ENCODE data around the gene CCN2. TPM values are rescaled to one million over a fixed set of nuclear protein-coding genes. Genes with fewer than 3 reads are reported as not detected.
A peak's percentile ranks its signal among the peaks of the same experiment; 100 is the strongest.

Gene CCN2
- total RNA-seq, 4 donors from 2014 or later, result 8.9 to 110 (median 25.9) TPM

GRCh38 chr6:131929264-131929663 is 21.9 kb downstream of the CCN2 start:
- intact Hi-C loops (cut with DNase I), result loop anchor here (10.0 kb wide), 1 partner anchor 296 kb away; no protein-coding TSS in a partner anchor
- H3K27me3 ChIP-seq, result no peaks in the 10 kb centered on the region
- WGBS, 2 donors, result 49 to 57% methylated on average over 2 of the region's 2 CpGs
- DNase-seq, result no peak
- no peaks in the 10 kb centered on the region for H3K4me1 ChIP-seq
- TF ChIP-seq CTCF (IDR thresholded peaks at IDR 0.05), result no peak
- no peak for TF ChIP-seq POLR2A (IDR thresholded peaks at IDR 0.05)
- H3K27ac ChIP-seq, result no peak overlapping the region
- no peaks in the 10 kb centered on the region for H3K9me3 ChIP-seq
- no peak overlapping the region for H3K4me3 ChIP-seq
- no peaks in the 10 kb centered on the region for H3K36me3 ChIP-seq

GRCh38 chr6:131924881-131925474 is 26.2 kb downstream of the CCN2 start:
- intact Hi-C loops (cut with DNase I), result loop anchor here (10.0 kb wide), 1 partner anchor 300 kb away; no protein-coding TSS in a partner anchor
- WGBS, 2 donors, result 17 to 19% methylated on average over 4 of the region's 4 CpGs
- Histone ChIP-seq H3K4me3 (no peak overlapping the region), H3K36me3 (no peaks in the 10 kb centered on the region), H3K27ac (no peak overlapping the region), H3K9me3 (peaks cover 0 to 21% (median 6%) of the 10 kb centered on the region in 3 donors), H3K4me1 (no peaks in the 10 kb centered on the region), H3K27me3 (no peaks in the 10 kb centered on the region)
- DNase-seq, result no peak
- TF ChIP-seq CTCF (IDR thresholded peaks at IDR 0.05), result peak in 5 of 6 experiments; percentile 32 to 54 (median 36)
- no peak for TF ChIP-seq POLR2A (IDR thresholded peaks at IDR 0.05)

GRCh38 chr6:131923356-131923755 is 27.8 kb downstream of the CCN2 start:
- DNase-seq, result no peak
- intact Hi-C loops (cut with DNase I), result loop anchor here (10.0 kb wide), 1 partner anchor 301 kb away; no protein-coding TSS in a partner anchor
- 9 to 13% methylated on average over 2 of the region's 2 CpGs for WGBS, 2 donors
- H3K4me1 ChIP-seq, result no peaks in the 10 kb centered on the region
- H3K36me3 ChIP-seq, result no peaks in the 10 kb centered on the region
- peaks cover 0 to 4% (median 0%) of the 10 kb centered on the region in 4 donors for H3K27me3 ChIP-seq
- H3K9me3 ChIP-seq, result peaks cover 0 to 21% (median 6%) of the 10 kb centered on the region in 3 donors
- no peak overlapping the region for H3K27ac ChIP-seq
- TF ChIP-seq CTCF (IDR thresholded peaks at IDR 0.05) (peak in 5 of 6 experiments; percentile 47 to 78 (median 59)), POLR2A (IDR thresholded peaks at IDR 0.05) (no peak)
- H3K4me3 ChIP-seq, result no peak overlapping the region

- H3K27ac ChIP-seq, result no peak overlapping the region
- no peaks in the 10 kb centered on the region for H3K4me1 ChIP-seq
- peaks cover 0 to 21% (median 6%) of the 10 kb centered on the region in 3 donors for H3K9me3 ChIP-seq
- no peak for TF ChIP-seq CTCF (IDR thresholded peaks at IDR 0.05)
- intact Hi-C loops (cut with DNase I), result loop anchor here (10.0 kb wide), 1 partner anchor 304 kb away; no protein-coding TSS in a partner anchor
- H3K27me3 ChIP-seq, result peaks cover 0 to 11% (median 0%) of the 10 kb centered on the region in 4 donors
- WGBS, 2 donors, result 68 to 74% methylated on average over 3 of the region's 3 CpGs
- no peak for DNase-seq
- no peak overlapping the region for H3K4me3 ChIP-seq
- H3K36me3 ChIP-seq, result no peaks in the 10 kb centered on the region
Observed at GRCh38 chr6:131920656-131921055, 30.5 kb downstream of the CCN2 start.

- Histone ChIP-seq H3K4me3 (no peak overlapping the region), H3K27ac (no peak overlapping the region), H3K36me3 (no peaks in the 10 kb centered on the region), H3K9me3 (peaks cover 0 to 20% (median 5%) of the 10 kb centered on the region in 3 donors), H3K27me3 (peaks cover 0 to 12% (median 0%) of the 10 kb centered on the region in 4 donors), H3K4me1 (no peaks in the 10 kb centered on the region)
- no peak for DNase-seq
- no peak for TF ChIP-seq CTCF (IDR thresholded peaks at IDR 0.05)
- no peak for TF ChIP-seq POLR2A (IDR thresholded peaks at IDR 0.05)
- intact Hi-C loops (cut with DNase I), result loop anchor here (10.0 kb wide), 1 partner anchor 224 kb away; no protein-coding TSS in a partner anchor
- WGBS, 2 donors, result 66 to 69% methylated on average over 3 to 8 of the region's 9 CpGs
Observed at GRCh38 chr6:131918650-131919355, 32.4 kb downstream of the CCN2 start.
